ENCODE results near the gene CITED4. TPM values are rescaled to one million over a fixed set of nuclear protein-coding genes. Genes with fewer than 3 reads are reported as not detected.

The CITED4 gene
- total RNA-seq, 4 donors from 2014 or later: 7.6 to 30.1 (median 16.5) TPM

GRCh38 chr1:40847023-40847745 lies 15.0 kb downstream of the CITED4 start:
- H3K36me3 ChIP-seq: no peaks in the 10 kb centered on the region
- H3K4me1 ChIP-seq: peaks cover 3 to 5% (median 4%) of the 10 kb centered on the region in 4 donors
- no peak overlapping the region for H3K27ac ChIP-seq
- H3K4me3 ChIP-seq: no peak overlapping the region
- TF ChIP-seq POLR2A (IDR thresholded peaks at IDR 0.05) (no peak), EP300 (IDR thresholded peaks at IDR 0.05; ENCODE audit: low read depth) (no peak), POLR2AphosphoS5 (IDR thresholded peaks at IDR 0.05) (no peak), CTCF (IDR thresholded peaks at IDR 0.05) (no peak)
- H3K27me3 ChIP-seq: no peaks in the 10 kb centered on the region
- in situ Hi-C loops (cut with MboI; ENCODE audit: low pct_ligation_motif_present in 1 of 4, low pct_unique_long_range_greater_than_20kb in 1 of 4, low sequenced_read_pairs in 3 of 4): loop anchor here (10.0 to 25.0 kb wide), 4 partner anchors 72 to 235 kb away; no protein-coding TSS in a partner anchor
- no peak for DNase-seq
- no peaks in the 10 kb centered on the region for H3K9me3 ChIP-seq
- intact Hi-C loops (cut with DNase I; ENCODE audit: low total_unique reads): loop anchor here (5.0 kb wide), 3 partner anchors 75 to 240 kb away; no protein-coding TSS in a partner anchor
- WGBS, 2 donors (ENCODE audit: low coverage in 1 of 2): 79 to 80% methylated on average over 4 to 6 of the region's 6 CpGs

GRCh38 chr1:40845895-40846294 lies 16.3 kb downstream of the CITED4 start:
- Histone ChIP-seq H3K27ac (no peak overlapping the region), H3K9me3 (no peaks in the 10 kb centered on the region), H3K36me3 (no peaks in the 10 kb centered on the region), H3K4me3 (no peak overlapping the region), H3K27me3 (no peaks in the 10 kb centered on the region), H3K4me1 (peaks cover 3 to 5% (median 4%) of the 10 kb centered on the region in 4 donors)
- intact Hi-C loops (cut with DNase I; ENCODE audit: low total_unique reads): loop anchor here (5.0 kb wide), 3 partner anchors 74 to 239 kb away; no protein-coding TSS in a partner anchor
- TF ChIP-seq CTCF (IDR thresholded peaks at IDR 0.05) (no peak), POLR2A (IDR thresholded peaks at IDR 0.05) (no peak), EP300 (IDR thresholded peaks at IDR 0.05; ENCODE audit: low read depth) (no peak), POLR2AphosphoS5 (IDR thresholded peaks at IDR 0.05) (no peak)
- WGBS, 2 donors (ENCODE audit: low coverage in 1 of 2): 75 to 100% methylated on average over 1 of the region's 1 CpG
- in situ Hi-C loops (cut with MboI; ENCODE audit: low pct_ligation_motif_present in 1 of 4, low pct_unique_long_range_greater_than_20kb in 1 of 4, low sequenced_read_pairs in 3 of 4): loop anchor here (10.0 to 25.0 kb wide), 4 partner anchors 71 to 234 kb away; no protein-coding TSS in a partner anchor
- DNase-seq: no peak

GRCh38 chr1:40844887-40845878 lies 17.0 kb downstream of the CITED4 start:
- peak overlapping the region in 1 of 4 donors; percentile 38 for H3K27ac ChIP-seq
- H3K4me1 ChIP-seq: peaks cover 3 to 5% (median 4%) of the 10 kb centered on the region in 4 donors
- no peaks in the 10 kb centered on the region for H3K27me3 ChIP-seq
- no peak for DNase-seq
- intact Hi-C loops (cut with DNase I; ENCODE audit: low total_unique reads): loop anchor here (5.0 kb wide), 3 partner anchors 73 to 238 kb away; no protein-coding TSS in a partner anchor
- H3K4me3 ChIP-seq: no peak overlapping the region
- H3K9me3 ChIP-seq: no peaks in the 10 kb centered on the region
- in situ Hi-C loops (cut with MboI; ENCODE audit: low pct_ligation_motif_present in 1 of 4, low pct_unique_long_range_greater_than_20kb in 1 of 4, low sequenced_read_pairs in 3 of 4): loop anchor here (10.0 to 25.0 kb wide), 4 partner anchors 70 to 233 kb away; no protein-coding TSS in a partner anchor
- H3K36me3 ChIP-seq: no peaks in the 10 kb centered on the region
- WGBS, 2 donors (ENCODE audit: low coverage in 1 of 2): 58 to 60% methylated on average over 3 to 9 of the region's 9 CpGs
- no peak for TF ChIP-seq POLR2A (IDR thresholded peaks at IDR 0.05)
- no peak for TF ChIP-seq POLR2AphosphoS5 (IDR thresholded peaks at IDR 0.05)
- TF ChIP-seq EP300 (IDR thresholded peaks at IDR 0.05; ENCODE audit: low read depth): no peak
- TF ChIP-seq CTCF (IDR thresholded peaks at IDR 0.05): no peak

Measured in transverse colon (tissue), 4 donors.